Stimulated activated memory B cell treated with anti-CD40 and anti-IgM and Interleukin-4, amounts not matched to agents 10 μg/mL and 1 μg/mL and 100 μg/mL, for 72 hours (primary cell): Measurements from ENCODE around the gene HOXB13.
A peak's percentile ranks its signal among the peaks of the same experiment; 100 is the strongest.
"Not testable (repeated sequence)": the region's sequence is repeated elsewhere in the genome, so short reads cannot be mapped to it uniquely, and the experiment has no call there.

Experiments used
- ATAC-seq: fragments of 150-1000 bp; cut with Tn5 transposase; 2 replicates; pipeline ENCODE4 v1.10.0; 2021
- H3K27ac Mint-ChIP-seq: one replicate; pipeline ENCODE4 v1.8.0; 2022; ENCODE audit warnings: mild to moderate bottlenecking, mixed read lengths
- H3K27me3 Mint-ChIP-seq: one replicate; pipeline ENCODE4 v1.8.0; 2022; ENCODE audit warnings: mixed read lengths
- H3K36me3 Mint-ChIP-seq: one replicate; pipeline ENCODE4 v1.8.0; 2022; ENCODE audit warnings: mixed read lengths
- H3K4me1 Mint-ChIP-seq: one replicate; pipeline ENCODE4 v1.8.0; 2022; ENCODE audit warnings: mixed read lengths
- H3K4me3 Mint-ChIP-seq: one replicate; pipeline ENCODE4 v1.8.0; 2022; ENCODE audit warnings: mild to moderate bottlenecking, moderate library complexity, mixed read lengths
- H3K9me3 Mint-ChIP-seq: one replicate; pipeline ENCODE4 v1.8.0; 2022; ENCODE audit warnings: mixed read lengths

Gene HOXB13

GRCh38 chr17:48723423-48724250 is 4.9 kb downstream of the HOXB13 start:
- H3K4me1 Mint-ChIP-seq = peaks cover 32% of the 10 kb centered on the region
- peak overlapping the region; percentile 38 for H3K4me3 Mint-ChIP-seq
- H3K36me3 Mint-ChIP-seq = no peaks in the 10 kb centered on the region
- no peak for ATAC-seq
- no peak overlapping the region for H3K27ac Mint-ChIP-seq
- H3K27me3 Mint-ChIP-seq = peaks cover 99% of the 10 kb centered on the region
- H3K9me3 Mint-ChIP-seq = no peaks in the 10 kb centered on the region

- H3K9me3 Mint-ChIP-seq = no peaks in the 10 kb centered on the region
- no peak within 1 kb of the TSS for H3K27ac Mint-ChIP-seq
- no peaks in the 10 kb centered on the region for H3K36me3 Mint-ChIP-seq
- H3K4me1 Mint-ChIP-seq = peaks cover 29% of the 10 kb centered on the region
- H3K4me3 Mint-ChIP-seq = peak within 1 kb of the TSS; percentile 38
- no peak for ATAC-seq
- H3K27me3 Mint-ChIP-seq = peaks cover 99% of the 10 kb centered on the region
Observed at GRCh38 chr17:48722915-48723422, 5.6 kb downstream of the HOXB13 start, which contains the start of gene PRAC2. Gene PRAC2 (plus strand): TSS chr17:48723185. CDS start chr17:48724411, 1,226 bp downstream.

- Mint-ChIP-seq H3K36me3 (no peaks in the 10 kb centered on the region), H3K4me3 (peak within 1 kb of the TSS; percentile 15), H3K4me1 (peaks cover 29% of the 10 kb centered on the region), H3K9me3 (no peaks in the 10 kb centered on the region), H3K27ac (no peak within 1 kb of the TSS), H3K27me3 (peaks cover 99% of the 10 kb centered on the region)
- no peak for ATAC-seq
Observed at GRCh38 chr17:48722201-48722907, 6.2 kb downstream of the HOXB13 start, which contains the start of gene PRAC1. Gene PRAC1 (minus strand): TSS chr17:48722518. CDS start chr17:48722392, 126 bp downstream.

GRCh38 chr17:48721009-48721402 is 7.5 kb downstream of the HOXB13 start:
- Mint-ChIP-seq H3K9me3 (no peaks in the 10 kb centered on the region), H3K27ac (no peak overlapping the region), H3K27me3 (peaks cover 89% of the 10 kb centered on the region), H3K4me1 (peaks cover 29% of the 10 kb centered on the region), H3K4me3 (no peak overlapping the region), H3K36me3 (no peaks in the 10 kb centered on the region)
- ATAC-seq = no peak

- Mint-ChIP-seq H3K4me1 (peaks cover 28% of the 10 kb centered on the region), H3K9me3 (no peaks in the 10 kb centered on the region), H3K27me3 (peaks cover 84% of the 10 kb centered on the region), H3K27ac (no peak overlapping the region), H3K36me3 (no peaks in the 10 kb centered on the region), H3K4me3 (no peak overlapping the region)
- ATAC-seq = no peak
Observed at GRCh38 chr17:48720266-48721008, 8.1 kb downstream of the HOXB13 start.

GRCh38 chr17:48719642-48720265 is 8.8 kb downstream of the HOXB13 start:
- Mint-ChIP-seq H3K4me1 (peaks cover 22% of the 10 kb centered on the region), H3K27ac (no peak overlapping the region), H3K27me3 (peaks cover 81% of the 10 kb centered on the region), H3K9me3 (no peaks in the 10 kb centered on the region), H3K36me3 (no peaks in the 10 kb centered on the region), H3K4me3 (no peak overlapping the region)
- no peak for ATAC-seq

- Mint-ChIP-seq H3K36me3 (no peaks in the 10 kb centered on the region), H3K4me3 (no peak overlapping the region), H3K4me1 (peaks cover 15% of the 10 kb centered on the region), H3K9me3 (no peaks in the 10 kb centered on the region), H3K27ac (no peak overlapping the region), H3K27me3 (peaks cover 81% of the 10 kb centered on the region)
- ATAC-seq = no peak
Observed at GRCh38 chr17:48718761-48719641, 9.5 kb downstream of the HOXB13 start.

GRCh38 chr17:48718227-48718760 is 10.3 kb downstream of the HOXB13 start:
- no peak overlapping the region for H3K27ac Mint-ChIP-seq
- H3K27me3 Mint-ChIP-seq = peaks cover 80% of the 10 kb centered on the region
- H3K4me1 Mint-ChIP-seq = peaks cover 8% of the 10 kb centered on the region
- H3K9me3 Mint-ChIP-seq = no peaks in the 10 kb centered on the region
- ATAC-seq = no peak
- H3K4me3 Mint-ChIP-seq = no peak overlapping the region
- H3K36me3 Mint-ChIP-seq = no peaks in the 10 kb centered on the region

- H3K9me3 Mint-ChIP-seq = no peaks in the 10 kb centered on the region
- H3K4me1 Mint-ChIP-seq = peaks cover under 1% of the 10 kb centered on the region
- H3K27ac Mint-ChIP-seq = no peak overlapping the region
- peaks cover 79% of the 10 kb centered on the region for H3K27me3 Mint-ChIP-seq
- H3K4me3 Mint-ChIP-seq = no peak overlapping the region
- H3K36me3 Mint-ChIP-seq = no peaks in the 10 kb centered on the region
- ATAC-seq = no peak
Observed at GRCh38 chr17:48717367-48718226, 11.0 kb downstream of the HOXB13 start.

GRCh38 chr17:48716549-48716948 is 12.0 kb downstream of the HOXB13 start:
- not testable (repeated sequence) for H3K4me3 Mint-ChIP-seq, H3K9me3 Mint-ChIP-seq, H3K27ac Mint-ChIP-seq, ATAC-seq, H3K4me1 Mint-ChIP-seq, H3K36me3 Mint-ChIP-seq
- H3K27me3 Mint-ChIP-seq = peaks cover 79% of the 10 kb centered on the region

- H3K27ac Mint-ChIP-seq = no peak overlapping the region
- no peaks in the 10 kb centered on the region for H3K9me3 Mint-ChIP-seq
- peaks cover 80% of the 10 kb centered on the region for H3K27me3 Mint-ChIP-seq
- no peak overlapping the region for H3K4me3 Mint-ChIP-seq
- H3K36me3 Mint-ChIP-seq = no peaks in the 10 kb centered on the region
- no peaks in the 10 kb centered on the region for H3K4me1 Mint-ChIP-seq
- ATAC-seq = no peak
Observed at GRCh38 chr17:48715496-48716399, 12.8 kb downstream of the HOXB13 start.

- Mint-ChIP-seq H3K4me3 (no peak overlapping the region), H3K27ac (no peak overlapping the region), H3K4me1 (no peaks in the 10 kb centered on the region), H3K9me3 (no peaks in the 10 kb centered on the region), H3K36me3 (no peaks in the 10 kb centered on the region), H3K27me3 (peaks cover 83% of the 10 kb centered on the region)
- no peak for ATAC-seq
Observed at GRCh38 chr17:48711128-48711527, 17.4 kb downstream of the HOXB13 start.
